Adrenal gland (tissue), 12 donors: ENCODE results near the gene ABCA10. TPM values are rescaled to one million over a fixed set of nuclear protein-coding genes. Genes with fewer than 3 reads are reported as not detected.
"Not testable (repeated sequence)": the region's sequence is repeated elsewhere in the genome, so short reads cannot be mapped to it uniquely, and the experiment has no call there.

ENCODE experiments used
- DNase-seq, 7 donors: peaks; one replicate each; pipeline ENCODE4 v3.0.0-alpha.2; 2019 to 2020
- H3K27ac ChIP-seq, 5 donors: fragments of 200-600 bp; sonication (generic) in 4 of 5; 1 replicate in 3 of 5; 2 replicates in 2 of 5; pipeline versions ENCODE4 v1.5.1 to v1.8.0; 2016 to 2020; ENCODE audit warnings: mild to moderate bottlenecking in 1 of 5
- H3K27me3 ChIP-seq: fragments of 200-600 bp; 2 replicates; pipeline ENCODE4 v1.8.0; 2021
- H3K36me3 ChIP-seq, 2 donors: fragments of 200-600 bp; replicated peaks in 1 of 2; 1 replicate in 1 of 2; 2 replicates in 1 of 2; pipeline versions ENCODE4 v1.5.1 to v1.8.0; 2018 to 2022
- H3K4me1 ChIP-seq, 2 donors: fragments of 200-600 bp; replicated peaks in 1 of 2; 1 replicate in 1 of 2; 2 replicates in 1 of 2; pipeline versions ENCODE4 v1.5.1 to v1.8.0; 2018 to 2021
- H3K4me3 ChIP-seq, 4 donors: fragments of 200-600 bp; sonication (generic) in 3 of 4; one replicate each; pipeline ENCODE4 v1.5.1; 2016 to 2018
- H3K9me3 ChIP-seq, 3 donors: fragments of 200-600 bp; sonication (generic) in 1 of 3; replicated peaks in 1 of 3; 1 replicate in 2 of 3; 2 replicates in 1 of 3; pipeline versions ENCODE4 v1.5.1 to v1.8.0; 2016 to 2021
- CTCF ChIP-seq, 6 experiments: fragments of 450-650 bp in 4 of 6; fragments of 200-600 bp in 2 of 6; sonication (generic) in 1 of 6; IDR thresholded peaks; 1 replicate in 5 of 6; 2 replicates in 1 of 6; pipeline versions ENCODE4 v1.5.1 to v1.8.0; 2016 to 2021; ENCODE audit warnings: antibody characterized with exemption in 6 of 6, mild to moderate bottlenecking in 2 of 6, moderate library complexity in 1 of 6
- POLR2A ChIP-seq, 2 donors: fragments of 450-650 bp; IDR thresholded peaks; one replicate each; pipeline ENCODE4 v1.6.1; 2017; ENCODE audit warnings: antibody characterized with exemption in 2 of 2, mild to moderate bottlenecking in 2 of 2, moderate library complexity in 1 of 2
- WGBS, 4 donors: extraction: QIAGEN DNeasy Blood & Tissue Kit in 2 of 4; methylation state at CpG; one replicate each; pipeline versions ENCODE4 v1.1.5 to v1.1.7; 2013 to 2017; 5-methylcytosine and 5-hydroxymethylcytosine counted together
- intact Hi-C, 2 donors: fragments of 100-400 bp; cut with DNase I; formaldehyde crosslinking; loops; one replicate each; pipeline versions ENCODE4 v1.14.1 to v1.15.0; 2022 to 2023
- polyA plus RNA-seq, 3 donors: library from polyadenylated mRNA; stranded (reverse); fragments of 200-250 nt in 2 of 3; fragments of 350-450 nt in 1 of 3; fragmentation: Illumina TruSeq in 1 of 3; extraction: RNeasy Lipid Tissue Mini Kit (QIAGEN cat#74804) in 1 of 3; gene quantifications; one replicate each; pipeline ENCODE4 v1.2.3, GENCODE V29; 2013 to 2014
- total RNA-seq, 9 donors: library from RNA; depleted of rRNA in 4 of 9; stranded (reverse); fragments of >200 nt in 4 of 9; fragments of 120-200 nt in 1 of 9; fragmentation: NEBNext Ultra II Directional in 1 of 9; extraction: Animal tissue kit (Norgen Biotek cat#: 25700) in 1 of 9; gene quantifications; one replicate each; pipeline versions ENCODE4 v1.1.0 to v1.2.4, GENCODE V29; 2013 to 2023
- donor health status: healthy with polysubstance abuse.
- donor health status: Bipolar disorder and iron deficiency.
- donor health status: DM: yes; HTN: yes; CAD: no.
- donor health status: DM: no; HTN: no; CAD: no.
- donor health status: DM: no; HTN: no; CAD: no.
- donor health status: DM: yes; HTN: yes; CAD: no.

Gene ABCA10
- total and polyA plus RNA-seq, 12 donors, result 0.24 to 28.2 (median 3.5) TPM

- DNase-seq, result no peak
- Histone ChIP-seq H3K27me3 (no peaks in the 10 kb centered on the region), H3K27ac (no peak overlapping the region), H3K36me3 (no peaks in the 10 kb centered on the region), H3K4me1 (no peaks in the 10 kb centered on the region), H3K4me3 (no peak overlapping the region), H3K9me3 (no peaks in the 10 kb centered on the region)
- WGBS, 4 donors, result 80 to 85% (median 81%) methylated on average over 4 of the region's 4 CpGs
- intact Hi-C loops, result no loop called here
- no peak for TF ChIP-seq CTCF (IDR thresholded peaks at IDR 0.05)
- no peak for TF ChIP-seq POLR2A (IDR thresholded peaks at IDR 0.05)
Measured at GRCh38 chr17:69207151-69207550, 21.5 kb downstream of the ABCA10 start.

DNA sequence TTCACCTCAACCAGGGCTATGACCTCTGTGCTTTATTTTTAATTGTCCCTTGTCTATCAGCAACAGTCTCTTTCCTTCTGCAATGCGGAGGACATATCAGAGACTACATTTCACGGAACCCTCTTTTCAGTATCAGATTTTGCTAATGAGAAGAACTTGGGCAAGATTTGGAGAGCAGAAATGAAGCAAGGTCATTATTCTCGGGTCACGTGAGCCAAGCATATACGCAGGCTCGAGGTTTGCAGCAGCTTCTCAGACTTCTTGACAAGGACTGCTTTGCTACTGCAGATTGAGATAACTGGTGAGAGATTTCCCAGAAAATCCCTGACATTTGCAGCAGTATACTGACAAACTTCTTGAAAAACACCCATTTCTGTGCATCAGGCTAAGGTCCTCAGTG is 30.4 kb downstream of the ABCA10 start:
- 81 to 96% (median 89%) methylated on average over 6 of the region's 6 CpGs for WGBS, 4 donors
- no peaks in the 10 kb centered on the region for H3K36me3 ChIP-seq
- no peak overlapping the region for H3K27ac ChIP-seq
- H3K4me3 ChIP-seq, result no peak overlapping the region
- no peaks in the 10 kb centered on the region for H3K27me3 ChIP-seq
- intact Hi-C loops, result no loop called here
- H3K4me1 ChIP-seq, result no peaks in the 10 kb centered on the region
- no peak for DNase-seq
- H3K9me3 ChIP-seq, result no peaks in the 10 kb centered on the region
- no peak for TF ChIP-seq CTCF (IDR thresholded peaks at IDR 0.05)
- no peak for TF ChIP-seq POLR2A (IDR thresholded peaks at IDR 0.05)

DNA sequence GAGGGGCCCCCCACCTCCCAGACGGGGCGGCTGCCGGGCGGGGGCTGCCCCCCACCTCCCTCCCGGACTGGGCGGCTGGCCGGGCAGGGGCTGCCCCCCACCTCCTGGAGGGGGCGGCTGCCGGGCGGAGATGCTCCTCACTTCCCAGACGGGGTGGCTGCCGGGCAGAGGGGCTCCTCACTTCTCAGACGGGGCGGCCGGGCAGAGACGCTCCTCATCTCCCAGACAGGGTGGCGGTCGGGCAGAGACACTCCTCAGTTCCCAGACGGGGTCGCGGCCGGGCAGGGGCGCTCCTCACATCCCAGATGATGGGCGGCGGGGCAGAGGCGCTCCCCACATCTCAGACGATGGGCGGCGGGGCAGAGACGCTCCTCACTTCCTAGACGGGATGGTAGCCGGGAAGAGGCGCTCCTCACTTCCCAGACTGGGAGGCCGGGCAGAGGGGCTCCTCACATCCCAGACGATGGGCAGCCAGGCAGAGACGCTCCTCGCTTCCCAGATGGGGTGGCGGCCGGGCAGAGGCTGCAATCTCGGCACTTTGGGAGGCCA is 32.4 kb downstream of the ABCA10 start:
- not testable (repeated sequence) for H3K9me3 ChIP-seq
- WGBS, 4 donors, result 81 to 99% (median 97%) methylated on average over 7 to 39 of the region's 40 CpGs

DNA sequence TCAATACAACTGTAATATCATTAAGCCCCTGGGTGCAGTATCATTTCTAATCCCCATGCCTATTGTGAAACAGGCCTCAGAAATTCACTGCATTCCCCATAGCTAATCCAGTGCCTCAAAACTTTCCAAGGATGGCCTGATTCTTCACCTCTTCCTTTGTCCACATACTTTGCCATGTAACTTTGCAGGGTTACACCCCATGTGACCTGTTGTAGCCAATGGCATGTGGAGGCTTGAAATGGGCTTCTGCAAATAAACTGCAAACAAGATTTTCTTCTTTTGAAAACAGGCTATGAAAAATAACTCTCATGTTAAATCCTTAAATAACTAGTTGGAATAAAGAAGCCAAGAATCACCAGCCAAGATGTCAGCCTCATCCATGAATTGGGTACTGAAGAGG is 35.9 kb downstream of the ABCA10 start:
- intact Hi-C loops, result no loop called here
- H3K36me3 ChIP-seq, result no peaks in the 10 kb centered on the region
- TF ChIP-seq POLR2A (IDR thresholded peaks at IDR 0.05), result no peak
- no peak for TF ChIP-seq CTCF (IDR thresholded peaks at IDR 0.05)
- no peak for DNase-seq
- no peaks in the 10 kb centered on the region for H3K4me1 ChIP-seq
- H3K4me3 ChIP-seq, result no peak overlapping the region
- no peak overlapping the region for H3K27ac ChIP-seq
- no peaks in the 10 kb centered on the region for H3K27me3 ChIP-seq
- no peaks in the 10 kb centered on the region for H3K9me3 ChIP-seq

More for the DNA sequence above, 32.4 kb downstream of the ABCA10 start:
- H3K27me3 ChIP-seq, H3K4me3 ChIP-seq, H3K27ac ChIP-seq, DNase-seq, intact Hi-C loops, H3K4me1 ChIP-seq, H3K36me3 ChIP-seq: not testable (repeated sequence)

DNA sequence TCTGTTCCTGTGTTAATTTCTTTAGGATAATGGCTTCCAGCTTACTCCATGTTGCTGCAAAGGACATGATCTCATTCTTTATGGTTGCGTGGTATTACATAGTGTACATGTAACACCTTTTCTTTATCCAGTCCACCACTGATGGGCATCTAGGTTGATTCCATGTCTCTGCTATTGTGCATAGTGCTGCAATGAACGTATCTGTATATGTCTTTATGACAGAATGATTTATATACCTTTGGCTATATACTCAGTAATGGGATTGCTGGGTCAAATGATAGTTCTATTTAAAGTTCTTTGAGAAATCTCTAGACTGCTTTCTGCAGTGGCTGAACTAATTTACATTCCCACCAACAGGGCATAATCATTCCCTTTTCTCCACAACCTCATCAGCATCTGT is 39.8 kb downstream of the ABCA10 start:
- Histone ChIP-seq H3K27ac (no peak overlapping the region), H3K36me3 (no peaks in the 10 kb centered on the region), H3K27me3 (no peaks in the 10 kb centered on the region), H3K4me1 (no peaks in the 10 kb centered on the region), H3K4me3 (no peak overlapping the region), H3K9me3 (no peaks in the 10 kb centered on the region)
- 88 to 100% (median 90%) methylated on average over 2 of the region's 2 CpGs for WGBS, 4 donors
- DNase-seq, result no peak
- no peak for TF ChIP-seq POLR2A (IDR thresholded peaks at IDR 0.05)
- no peak for TF ChIP-seq CTCF (IDR thresholded peaks at IDR 0.05)
- intact Hi-C loops, result no loop called here
